ENCODE results near the gene GEMIN2. TPM values are rescaled to one million over a fixed set of nuclear protein-coding genes. Genes with fewer than 3 reads are reported as not detected.
"Not testable (repeated sequence)": the region's sequence is repeated elsewhere in the genome, so short reads cannot be mapped to it uniquely, and the experiment has no call there.

The GEMIN2 gene
- total RNA-seq, 2 donors from 2014 or later: 35.2 to 41.7 TPM

DNA sequence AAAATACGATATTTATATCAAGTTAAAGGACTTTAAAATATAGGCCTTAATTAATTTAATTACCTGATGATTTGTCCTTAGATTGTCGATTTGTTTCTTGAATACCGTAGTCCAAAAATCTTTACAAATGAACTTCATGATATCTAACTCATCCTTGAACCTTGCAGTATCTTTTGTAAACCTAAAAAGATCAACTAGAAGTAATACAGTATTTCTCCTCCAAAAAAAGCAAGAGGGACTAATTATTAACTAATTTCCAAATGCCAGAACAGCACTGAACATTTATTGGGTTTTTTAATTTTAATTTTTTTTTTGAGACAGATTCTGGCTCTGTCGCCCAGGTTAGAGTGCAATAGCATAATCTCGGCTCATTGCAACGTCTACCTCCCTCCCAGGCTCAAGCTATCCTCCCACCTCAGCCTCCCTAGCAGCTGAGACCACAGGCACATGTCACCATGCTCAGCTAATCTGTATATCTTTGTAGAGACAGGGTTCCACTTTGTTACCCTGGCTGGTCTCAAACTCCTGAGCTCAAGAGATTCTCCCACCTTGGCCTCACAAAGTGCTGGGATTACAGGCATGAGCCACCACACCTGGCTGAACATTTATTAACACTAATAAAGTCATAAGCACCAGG is 44.2 kb downstream of the GEMIN2 start:
- TF ChIP-seq, protein P1, sequence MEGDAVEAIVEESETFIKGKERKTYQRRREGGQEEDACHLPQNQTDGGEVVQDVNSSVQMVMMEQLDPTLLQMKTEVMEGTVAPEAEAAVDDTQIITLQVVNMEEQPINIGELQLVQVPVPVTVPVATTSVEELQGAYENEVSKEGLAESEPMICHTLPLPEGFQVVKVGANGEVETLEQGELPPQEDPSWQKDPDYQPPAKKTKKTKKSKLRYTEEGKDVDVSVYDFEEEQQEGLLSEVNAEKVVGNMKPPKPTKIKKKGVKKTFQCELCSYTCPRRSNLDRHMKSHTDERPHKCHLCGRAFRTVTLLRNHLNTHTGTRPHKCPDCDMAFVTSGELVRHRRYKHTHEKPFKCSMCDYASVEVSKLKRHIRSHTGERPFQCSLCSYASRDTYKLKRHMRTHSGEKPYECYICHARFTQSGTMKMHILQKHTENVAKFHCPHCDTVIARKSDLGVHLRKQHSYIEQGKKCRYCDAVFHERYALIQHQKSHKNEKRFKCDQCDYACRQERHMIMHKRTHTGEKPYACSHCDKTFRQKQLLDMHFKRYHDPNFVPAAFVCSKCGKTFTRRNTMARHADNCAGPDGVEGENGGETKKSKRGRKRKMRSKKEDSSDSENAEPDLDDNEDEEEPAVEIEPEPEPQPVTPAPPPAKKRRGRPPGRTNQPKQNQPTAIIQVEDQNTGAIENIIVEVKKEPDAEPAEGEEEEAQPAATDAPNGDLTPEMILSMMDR (conservative IDR thresholded peaks at IDR 0.05): no peak

DNA sequence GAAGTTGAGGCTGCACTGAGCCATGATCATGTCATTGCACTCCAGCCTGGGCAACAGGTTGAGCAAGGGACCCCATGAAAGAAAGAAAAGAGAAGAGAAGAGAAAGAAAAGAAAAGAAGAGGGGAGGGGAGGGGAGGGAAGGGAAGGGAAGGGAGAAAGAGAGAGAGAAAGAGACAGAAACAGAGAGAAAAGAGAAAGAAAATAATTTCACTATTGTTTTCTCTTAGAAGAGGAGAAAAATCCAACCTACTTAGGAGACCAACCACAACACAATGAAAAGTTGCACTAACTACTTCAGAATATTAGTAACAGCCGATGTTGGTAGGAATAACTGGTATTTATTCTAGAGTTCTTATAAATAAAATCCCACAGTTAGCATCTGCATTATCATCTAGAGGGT is 46.4 kb downstream of the GEMIN2 start:
- H3K36me3 ChIP-seq (ENCODE audit: control insufficient read depth, insufficient read depth, low read length): peaks cover 69% of the 10 kb centered on the region
- Mint-ChIP-seq H3K27me3 (ENCODE audit: insufficient read depth) (no peaks in the 10 kb centered on the region), H3K4me1 (peaks cover 12% of the 10 kb centered on the region), H3K36me3 (ENCODE audit: low read depth) (peaks cover 49% of the 10 kb centered on the region), H3K4me3 (no peak overlapping the region), H3K9me3 (no peaks in the 10 kb centered on the region), H3K27ac (no peak overlapping the region)
- no peaks in the 10 kb centered on the region for H3K27me3 ChIP-seq (ENCODE audit: control insufficient read depth, insufficient read depth, low read length, poor library complexity, severe bottlenecking)
- peaks cover 6% of the 10 kb centered on the region for H3K9me3 ChIP-seq (ENCODE audit: control insufficient read depth, low read length)
- DNase-seq: no peak
- H3K4me1 ChIP-seq (ENCODE audit: control insufficient read depth, insufficient read depth, low read length): no peaks in the 10 kb centered on the region
- WGBS, 2 experiments (ENCODE audit: insufficient coverage in 1 of 2, insufficient read length in 1 of 2): no CpG with 5 or more reads among the region's 1 CpG
- H3K27ac ChIP-seq (ENCODE audit: low read depth, low read length): no peak overlapping the region
- H3K4me3 ChIP-seq (ENCODE audit: low read length): no peak overlapping the region
- TF ChIP-seq, protein P1 (conservative IDR thresholded peaks at IDR 0.05): no peak
- no peak overlapping the region for H3K9ac ChIP-seq (ENCODE audit: extremely low read depth, low read length, poor library complexity, severe bottlenecking)

More for the DNA sequence above, 44.2 kb downstream of the GEMIN2 start:
- H3K36me3 Mint-ChIP-seq (ENCODE audit: low read depth): peaks cover 53% of the 10 kb centered on the region
- no peak overlapping the region for H3K4me3 Mint-ChIP-seq
- no peak overlapping the region for H3K27ac Mint-ChIP-seq
- WGBS, 2 experiments (ENCODE audit: insufficient coverage in 1 of 2, insufficient read length in 1 of 2): 80 to 95% methylated on average over 1 to 5 of the region's 6 CpGs
- Histone ChIP-seq H3K36me3 (ENCODE audit: control insufficient read depth, insufficient read depth, low read length) (peaks cover 68% of the 10 kb centered on the region), H3K4me3 (ENCODE audit: low read length) (peak overlapping the region; percentile 13), H3K4me1 (ENCODE audit: control insufficient read depth, insufficient read depth, low read length) (no peaks in the 10 kb centered on the region), H3K27me3 (ENCODE audit: control insufficient read depth, insufficient read depth, low read length, poor library complexity, severe bottlenecking) (no peaks in the 10 kb centered on the region), H3K27ac (ENCODE audit: low read depth, low read length) (no peak overlapping the region), H3K9ac (ENCODE audit: extremely low read depth, low read length, poor library complexity, severe bottlenecking) (no peak overlapping the region), H3K9me3 (ENCODE audit: control insufficient read depth, low read length) (peaks cover 6% of the 10 kb centered on the region)
- no peaks in the 10 kb centered on the region for H3K27me3 Mint-ChIP-seq (ENCODE audit: insufficient read depth)
- DNase-seq: no peak
- H3K9me3 Mint-ChIP-seq: no peaks in the 10 kb centered on the region
- peaks cover 10% of the 10 kb centered on the region for H3K4me1 Mint-ChIP-seq

DNA sequence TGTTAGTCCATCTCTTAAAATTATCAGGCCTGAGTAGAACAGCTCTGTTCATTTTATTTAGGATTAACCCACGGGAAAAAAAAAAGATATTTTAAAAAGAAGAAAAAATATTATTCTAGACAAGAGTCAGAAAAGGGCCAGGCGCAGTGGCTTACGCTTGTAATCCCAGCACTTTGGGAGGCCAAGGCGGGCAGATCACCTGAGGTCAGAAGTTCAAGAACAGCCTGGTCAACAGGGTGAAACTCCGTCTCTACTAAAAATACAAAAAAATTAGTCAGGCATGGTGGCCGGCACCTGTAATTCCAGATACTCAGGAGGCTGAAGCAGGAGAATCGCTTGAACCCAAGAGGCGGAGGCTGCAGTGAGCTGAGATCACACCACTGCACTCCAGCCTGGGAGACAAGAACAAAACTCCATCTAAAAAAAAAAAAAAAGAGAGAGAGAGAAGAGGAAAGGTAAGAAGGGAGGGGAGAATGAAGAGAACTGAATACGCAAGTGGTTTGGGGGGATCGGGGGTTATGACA is 53.7 kb downstream of the GEMIN2 start:
- H3K27me3 Mint-ChIP-seq (ENCODE audit: insufficient read depth); H3K27me3 ChIP-seq (ENCODE audit: control insufficient read depth, insufficient read depth, low read length, poor library complexity, severe bottlenecking); H3K9me3 ChIP-seq (ENCODE audit: control insufficient read depth, low read length); H3K9me3 Mint-ChIP-seq; H3K4me1 ChIP-seq (ENCODE audit: control insufficient read depth, insufficient read depth, low read length); H3K9ac ChIP-seq (ENCODE audit: extremely low read depth, low read length, poor library complexity, severe bottlenecking); DNase-seq; H3K27ac ChIP-seq (ENCODE audit: low read depth, low read length); H3K27ac Mint-ChIP-seq: not testable (repeated sequence)
- WGBS, 2 experiments (ENCODE audit: insufficient coverage in 1 of 2, insufficient read length in 1 of 2): 84 to 93% methylated on average over 5 to 10 of the region's 10 CpGs
- H3K36me3 ChIP-seq (ENCODE audit: control insufficient read depth, insufficient read depth, low read length): peaks cover 29% of the 10 kb centered on the region
- peak overlapping the region; percentile 99 for H3K4me3 ChIP-seq (ENCODE audit: low read length)
- Mint-ChIP-seq H3K4me3 (peak overlapping the region; percentile 93), H3K36me3 (ENCODE audit: low read depth) (peaks cover 18% of the 10 kb centered on the region), H3K4me1 (peaks cover 19% of the 10 kb centered on the region)
